HG02759 (cell line): ENCODE results near the gene CCNDBP1.
"Not testable (repeated sequence)": the region's sequence is repeated elsewhere in the genome, so short reads cannot be mapped to it uniquely, and the experiment has no call there.

Source experiments
- ATAC-seq: cut with Tn5 transposase; IDR thresholded peaks from one replicate; pipeline ENCODE4 v1.9.1; 2021; ENCODE audit warnings: mild to moderate bottlenecking, moderate library complexity; ENCODE audit not compliant: unreplicated experiment

The CCNDBP1 gene, protein sequence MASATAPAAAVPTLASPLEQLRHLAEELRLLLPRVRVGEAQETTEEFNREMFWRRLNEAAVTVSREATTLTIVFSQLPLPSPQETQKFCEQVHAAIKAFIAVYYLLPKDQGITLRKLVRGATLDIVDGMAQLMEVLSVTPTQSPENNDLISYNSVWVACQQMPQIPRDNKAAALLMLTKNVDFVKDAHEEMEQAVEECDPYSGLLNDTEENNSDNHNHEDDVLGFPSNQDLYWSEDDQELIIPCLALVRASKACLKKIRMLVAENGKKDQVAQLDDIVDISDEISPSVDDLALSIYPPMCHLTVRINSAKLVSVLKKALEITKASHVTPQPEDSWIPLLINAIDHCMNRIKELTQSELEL

DNA sequence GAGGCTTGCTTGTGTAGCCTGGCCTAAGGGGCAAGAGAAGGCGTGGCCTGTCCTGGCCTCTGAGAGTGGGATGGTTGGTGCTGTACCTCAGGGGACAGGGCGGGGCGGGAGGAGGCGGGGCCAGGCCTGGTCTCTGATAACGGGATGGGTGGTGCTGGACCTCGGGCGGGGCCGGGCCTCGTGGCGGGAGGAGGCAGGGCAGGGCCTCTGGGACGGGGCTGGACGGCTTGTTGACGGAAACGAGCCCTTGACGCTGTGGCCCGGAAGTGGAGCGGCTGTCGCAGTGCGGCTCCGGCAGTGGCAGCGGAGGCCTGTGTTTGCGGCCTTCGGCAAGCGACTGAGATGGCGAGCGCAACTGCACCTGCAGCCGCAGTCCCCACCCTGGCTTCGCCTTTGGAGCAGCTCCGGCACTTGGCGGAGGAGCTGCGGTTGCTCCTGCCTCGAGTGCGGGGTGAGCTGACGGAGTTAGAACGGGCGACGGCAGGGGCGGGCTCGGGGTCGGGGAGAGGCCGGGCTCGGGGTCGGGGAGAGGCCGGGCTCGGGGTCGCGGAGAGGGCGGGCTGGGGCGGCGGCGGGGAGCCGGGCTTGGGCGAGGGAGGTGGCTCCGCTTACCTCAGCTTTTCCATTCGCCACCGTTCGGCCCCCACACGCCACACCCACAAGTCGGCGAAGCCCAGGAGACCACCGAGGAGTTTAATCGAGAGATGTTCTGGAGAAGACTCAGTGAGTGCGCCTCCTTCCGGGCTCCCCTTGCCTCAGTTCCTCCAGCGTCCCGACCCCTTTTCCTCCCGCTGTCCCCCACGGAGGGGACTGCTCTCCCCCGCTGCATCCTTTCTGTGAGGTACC is at the start of gene CCNDBP1:
TSS of gene CCNDBP1 (plus strand) at position 247 of the 846 bp plus-strand sequence. CDS start at position 343, 96 bp downstream.
- ATAC-seq = peak; percentile 95

DNA sequence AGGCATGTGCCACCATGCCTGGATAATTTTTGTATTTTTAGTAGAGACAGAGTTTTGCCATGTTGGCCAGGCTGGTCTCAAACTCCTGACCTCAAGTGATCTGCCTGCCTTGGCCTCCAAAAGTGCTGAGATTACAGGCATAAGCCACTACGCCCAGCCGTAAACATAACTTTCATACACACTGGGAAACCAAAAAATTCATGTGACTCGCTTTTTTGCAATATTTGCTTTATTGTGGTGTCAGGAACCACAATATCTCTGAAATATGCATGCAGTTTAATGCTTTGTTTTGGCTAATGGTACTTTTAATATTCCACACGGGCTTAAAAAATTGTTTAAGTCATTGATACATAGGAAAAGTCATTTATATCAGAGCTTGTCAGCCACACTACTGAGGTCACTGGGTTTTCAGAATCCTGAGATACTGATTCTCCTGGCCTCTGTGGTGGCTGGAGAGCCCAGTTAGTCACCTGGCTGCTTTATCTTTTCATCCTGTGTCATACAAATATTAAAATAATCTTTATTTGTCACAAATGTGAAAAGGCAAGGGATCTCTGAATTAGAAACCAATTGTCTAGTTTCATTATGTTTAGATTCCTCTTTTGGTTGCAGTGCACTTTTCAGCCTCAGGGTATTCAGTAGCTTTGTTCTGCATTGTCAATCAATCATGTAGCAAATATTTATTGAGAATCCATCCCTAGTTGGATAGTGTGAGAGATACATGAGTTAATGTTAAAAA is 41.8 kb upstream of the CCNDBP1 start:
- ATAC-seq = no peak

DNA sequence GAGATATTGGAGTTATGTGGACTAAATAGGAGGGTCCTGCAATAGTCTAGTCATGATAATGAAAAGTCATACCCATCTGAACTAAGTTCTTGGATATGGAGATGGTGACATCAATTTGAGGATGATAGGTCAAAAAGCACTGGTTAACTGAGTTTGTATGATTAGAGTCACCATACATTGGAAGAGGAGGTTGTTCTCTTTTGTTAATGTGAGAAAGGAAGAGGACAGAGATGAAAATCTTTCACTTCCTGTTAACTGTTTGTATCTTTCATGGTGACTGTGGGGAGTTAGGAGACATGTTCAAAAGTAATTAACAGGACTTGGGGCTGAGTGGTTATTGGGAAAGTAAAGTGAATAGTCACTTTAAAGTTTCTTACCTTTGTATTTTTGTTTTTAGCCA is 40.7 kb upstream of the CCNDBP1 start:
- ATAC-seq = no peak

DNA sequence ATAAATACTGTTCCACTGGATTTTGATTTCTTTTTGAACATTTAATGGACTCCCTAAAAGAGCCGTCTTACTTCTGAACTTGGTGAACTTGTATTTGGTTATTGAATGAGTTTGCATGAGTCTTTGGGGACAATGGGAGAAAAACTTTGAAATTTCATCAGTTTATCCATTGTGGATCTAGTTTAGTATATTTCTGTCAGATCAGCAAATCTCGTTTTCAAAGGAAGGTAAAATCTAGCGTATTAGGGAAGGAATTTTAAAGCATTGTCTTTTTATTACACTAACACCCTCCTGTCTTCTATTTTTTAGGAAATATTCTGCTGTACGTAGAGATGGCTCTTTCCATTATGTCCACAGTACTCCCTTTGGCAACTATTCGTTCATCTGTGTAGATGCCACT is 39.0 kb upstream of the CCNDBP1 start:
- ATAC-seq = no peak

DNA sequence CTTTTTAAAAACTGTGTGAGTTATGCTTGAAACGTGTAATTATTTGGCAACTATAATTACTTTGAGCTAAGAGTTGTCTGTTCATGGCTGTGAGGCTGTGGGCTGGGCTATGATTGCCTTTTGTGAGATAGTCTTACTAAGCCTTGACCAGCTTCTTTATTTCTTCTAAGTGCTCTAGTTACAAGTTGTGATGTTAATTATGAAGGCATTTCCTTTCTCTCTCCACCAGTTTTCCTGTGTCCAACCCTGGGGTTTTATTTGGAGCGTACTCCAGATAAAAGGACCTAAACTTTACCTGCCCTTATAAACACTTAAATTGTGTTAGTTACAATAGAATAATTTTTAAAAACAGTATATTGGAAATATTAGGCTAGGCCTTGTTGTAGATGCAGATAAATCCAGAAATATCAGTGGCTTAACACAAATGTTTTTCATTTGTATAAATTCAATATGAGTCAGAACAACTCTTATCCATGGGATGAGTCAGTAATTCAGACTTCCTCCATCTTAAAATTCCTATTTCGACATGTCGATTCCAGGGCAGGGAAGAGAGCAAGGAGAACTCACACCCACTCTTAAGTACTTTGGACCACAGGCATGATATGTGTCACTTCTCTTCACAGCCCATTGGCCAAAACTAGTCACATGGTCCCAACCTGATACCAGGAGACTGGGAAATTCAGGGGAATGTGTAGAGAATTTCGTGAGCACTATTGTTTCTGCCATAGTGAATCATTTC is 34.8 kb upstream of the CCNDBP1 start:
- ATAC-seq = no peak

DNA sequence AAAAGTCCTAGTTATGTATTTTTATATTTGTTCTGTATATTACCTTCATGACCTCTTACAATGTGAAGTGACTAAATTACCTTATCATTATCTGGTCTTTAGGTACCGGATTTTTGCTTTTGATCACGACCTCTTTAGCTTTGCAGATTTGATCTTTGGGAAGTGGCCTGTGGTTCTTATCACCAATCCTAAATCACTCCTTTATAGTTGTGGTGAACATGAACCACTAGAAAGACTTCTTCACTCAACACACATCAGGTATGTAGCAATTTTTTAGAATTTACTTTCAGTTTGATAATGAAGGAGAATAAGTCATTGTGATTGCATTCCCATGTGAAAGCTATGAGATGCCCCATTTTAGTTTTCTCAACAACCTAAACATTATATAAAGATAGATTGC is 33.5 kb upstream of the CCNDBP1 start:
- ATAC-seq = no peak

DNA sequence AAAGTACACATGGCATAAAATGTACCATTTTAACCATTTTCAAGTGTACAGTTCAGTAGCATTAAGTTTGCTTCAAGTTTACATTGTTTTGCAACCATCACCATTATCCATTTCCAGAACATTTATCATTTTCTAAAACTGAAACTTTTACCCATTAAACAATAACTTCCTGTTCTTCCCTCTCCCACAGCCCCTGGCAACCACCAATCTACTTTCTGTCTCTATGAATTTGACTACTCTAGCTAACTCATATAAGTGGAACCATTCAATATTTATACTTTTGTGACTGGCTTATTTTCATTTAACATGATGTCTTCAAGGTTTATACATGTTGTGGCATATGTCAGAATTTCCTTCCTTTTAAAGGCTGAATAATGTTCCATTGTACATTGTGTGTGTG is 31.9 kb upstream of the CCNDBP1 start:
- ATAC-seq = no peak

DNA sequence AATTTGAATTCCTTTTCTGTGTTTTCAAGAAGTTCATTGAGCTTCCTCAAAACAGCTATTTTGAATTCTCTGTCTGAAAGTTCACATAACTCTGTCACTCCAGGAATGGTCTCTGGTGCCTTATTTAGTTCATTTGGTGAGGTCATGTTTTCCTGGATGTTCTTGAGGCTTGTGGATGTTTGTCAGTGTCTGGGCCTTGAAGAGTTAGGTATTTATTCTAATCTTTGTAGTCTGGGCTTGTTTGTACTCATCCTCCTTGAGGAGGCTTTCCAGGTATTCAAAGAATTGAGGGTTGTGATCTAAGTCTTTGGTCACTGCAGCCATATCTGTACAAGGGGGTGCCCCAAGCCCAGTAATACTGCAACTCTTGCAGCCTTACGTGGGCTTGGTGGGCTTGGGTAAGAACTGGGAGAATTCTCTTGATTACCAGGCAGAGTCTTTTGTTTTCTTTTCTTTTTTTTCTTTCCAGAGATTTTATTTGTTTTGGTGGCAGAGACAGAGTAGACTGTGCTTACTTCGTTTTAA is 19.3 kb upstream of the CCNDBP1 start:
- no peak for ATAC-seq

DNA sequence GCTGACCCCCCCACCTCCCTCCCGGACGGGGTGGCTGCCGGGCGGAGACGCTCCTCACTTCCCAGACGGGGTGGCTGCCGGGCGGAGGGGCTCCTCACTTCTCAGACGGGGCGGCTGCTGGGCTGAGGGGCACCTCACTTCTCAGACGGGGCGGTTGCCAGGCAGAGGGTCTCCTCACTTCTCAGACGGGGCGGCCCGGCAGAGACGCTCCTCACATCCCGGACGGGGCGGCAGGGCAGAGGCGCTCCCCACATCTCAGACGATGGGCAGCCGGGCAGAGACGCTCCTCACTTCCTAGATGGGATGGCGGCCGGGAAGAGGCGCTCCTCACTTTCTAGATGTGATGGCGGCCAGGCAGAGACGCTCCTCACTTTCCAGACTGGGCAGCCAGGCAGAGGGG is 17.9 kb upstream of the CCNDBP1 start:
- not testable (repeated sequence) for ATAC-seq

DNA sequence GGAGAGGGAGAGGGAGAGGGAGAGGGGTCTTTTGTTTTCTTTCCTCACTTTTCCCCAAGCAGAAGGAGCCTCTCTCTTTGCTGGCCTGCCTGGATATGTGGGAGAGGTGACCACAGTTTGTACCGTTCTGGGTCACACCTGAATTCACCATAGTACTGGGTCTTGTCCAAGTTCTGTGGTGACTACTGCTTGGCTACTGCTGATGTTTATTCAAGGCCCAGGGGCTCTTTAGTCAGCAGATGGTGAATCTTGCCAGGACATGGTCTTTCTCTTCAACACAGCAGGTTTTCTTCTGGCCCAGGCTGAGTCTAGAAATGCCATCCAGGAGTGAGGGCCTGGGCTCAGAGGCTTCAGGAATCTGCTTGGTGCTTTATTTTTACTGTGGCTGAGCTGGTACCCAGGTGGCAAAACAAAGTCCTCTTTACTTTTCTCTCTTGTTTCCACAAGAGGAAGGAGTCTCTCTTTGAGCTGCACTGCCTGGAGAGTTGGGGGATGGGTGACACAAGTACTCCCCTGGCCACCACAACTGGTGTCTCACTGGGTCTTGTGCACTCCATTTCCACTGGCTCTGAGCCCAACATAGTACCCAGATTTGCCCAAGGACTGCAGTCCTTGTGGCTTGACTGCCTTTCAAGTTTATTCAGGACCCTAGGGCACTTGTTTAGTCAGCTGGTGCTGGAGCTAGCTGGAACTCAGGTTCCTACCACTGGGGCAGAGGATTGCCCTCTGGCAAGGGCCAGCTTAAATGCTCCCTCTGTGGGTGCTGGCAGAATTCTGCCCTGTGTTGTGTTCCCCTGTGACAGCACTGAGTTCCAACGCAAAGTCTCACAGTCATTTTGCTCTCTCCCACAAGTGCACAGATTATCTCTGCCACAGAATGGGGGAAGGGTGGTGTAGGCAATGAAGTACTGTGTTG is 16.8 kb upstream of the CCNDBP1 start:
- ATAC-seq = no peak

DNA sequence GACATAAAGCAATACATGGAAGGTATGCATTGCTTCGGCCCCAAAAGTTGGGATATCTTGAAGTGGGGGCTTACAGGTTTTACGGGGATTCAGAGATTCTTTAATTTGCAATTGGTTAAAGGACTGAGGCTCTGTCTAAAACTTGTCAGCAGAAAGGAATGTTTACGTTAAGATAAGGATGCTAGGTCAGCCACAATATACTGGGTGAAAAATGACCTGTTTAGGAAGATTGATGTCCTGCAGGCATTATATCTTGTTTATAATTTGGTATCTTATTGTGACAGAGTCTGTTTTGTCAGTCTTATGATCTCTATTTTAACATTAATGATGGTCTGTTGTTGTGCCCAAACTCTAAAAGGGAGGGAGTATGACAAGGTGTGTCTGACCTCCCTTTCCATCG is 15.3 kb upstream of the CCNDBP1 start:
- no peak for ATAC-seq

DNA sequence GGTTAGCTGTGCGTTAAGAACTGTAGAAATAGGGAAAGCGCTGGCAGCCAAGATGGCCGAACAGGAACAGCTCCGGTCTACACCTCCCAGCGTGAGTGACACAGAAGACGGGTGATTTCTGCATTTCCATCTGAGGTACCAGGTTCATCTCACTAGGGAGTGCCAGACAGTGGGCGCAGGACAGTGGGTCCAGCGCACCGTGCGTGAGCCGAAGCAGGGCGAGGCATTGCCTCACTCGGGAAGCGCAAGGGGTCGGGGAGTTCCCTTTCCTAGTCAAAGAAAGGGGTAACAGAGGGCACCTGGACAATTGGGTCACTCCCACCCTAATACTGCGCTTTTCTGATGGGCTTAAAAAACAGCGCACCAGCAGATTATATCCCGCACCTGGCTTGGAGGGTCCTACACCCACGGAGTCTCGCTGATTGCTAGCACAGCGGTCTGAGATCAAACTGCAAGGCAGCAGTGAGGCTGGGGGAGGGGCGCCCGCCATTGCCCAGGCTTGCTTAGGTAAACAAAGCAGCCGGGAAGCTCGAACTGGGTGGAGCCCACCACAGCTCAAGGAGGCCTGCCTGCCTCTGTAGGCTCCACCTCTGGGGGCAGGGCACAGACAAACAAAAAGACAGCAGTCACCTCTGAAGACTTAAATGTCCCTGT is 9.4 kb upstream of the CCNDBP1 start:
- not testable (repeated sequence) for ATAC-seq

DNA sequence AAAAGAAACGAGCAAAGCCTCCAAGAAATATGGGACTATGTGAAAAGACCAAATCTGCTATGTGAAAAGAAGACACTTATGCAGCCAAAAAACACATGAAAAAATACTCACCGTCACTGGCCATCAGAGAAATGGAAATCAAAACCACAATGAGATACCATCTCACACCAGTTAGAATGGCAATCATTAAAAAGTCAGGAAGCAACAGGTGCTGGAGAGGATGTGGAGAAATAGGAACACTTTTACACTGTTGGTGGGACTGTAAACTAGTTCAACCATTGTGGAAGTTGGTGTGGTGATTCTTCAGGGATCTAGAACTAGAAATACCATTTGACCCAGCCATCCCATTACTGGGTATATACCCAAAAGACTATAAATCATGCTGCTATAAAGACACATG is 8.1 kb upstream of the CCNDBP1 start:
- ATAC-seq = not testable (repeated sequence)

DNA sequence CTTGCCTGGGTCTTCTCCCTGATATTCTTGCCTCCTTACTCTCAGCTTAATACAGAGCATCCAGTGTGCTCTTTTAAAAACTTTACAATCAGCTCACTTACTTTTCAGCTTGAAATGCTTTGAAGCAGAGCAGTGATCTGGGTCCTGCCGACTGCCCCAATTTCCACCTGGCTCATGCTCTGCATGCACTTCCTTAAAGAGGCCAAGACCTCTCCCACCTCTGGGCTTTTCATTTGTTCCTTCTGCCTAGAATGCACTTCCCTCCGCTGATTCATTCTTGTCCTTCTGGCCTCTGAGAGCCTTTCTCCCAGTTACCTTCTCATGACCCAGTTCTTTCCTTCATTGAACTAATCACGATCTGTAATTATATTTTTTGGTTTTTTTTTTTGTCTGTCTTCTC is 1.9 kb upstream of the CCNDBP1 start:
- no peak for ATAC-seq

DNA sequence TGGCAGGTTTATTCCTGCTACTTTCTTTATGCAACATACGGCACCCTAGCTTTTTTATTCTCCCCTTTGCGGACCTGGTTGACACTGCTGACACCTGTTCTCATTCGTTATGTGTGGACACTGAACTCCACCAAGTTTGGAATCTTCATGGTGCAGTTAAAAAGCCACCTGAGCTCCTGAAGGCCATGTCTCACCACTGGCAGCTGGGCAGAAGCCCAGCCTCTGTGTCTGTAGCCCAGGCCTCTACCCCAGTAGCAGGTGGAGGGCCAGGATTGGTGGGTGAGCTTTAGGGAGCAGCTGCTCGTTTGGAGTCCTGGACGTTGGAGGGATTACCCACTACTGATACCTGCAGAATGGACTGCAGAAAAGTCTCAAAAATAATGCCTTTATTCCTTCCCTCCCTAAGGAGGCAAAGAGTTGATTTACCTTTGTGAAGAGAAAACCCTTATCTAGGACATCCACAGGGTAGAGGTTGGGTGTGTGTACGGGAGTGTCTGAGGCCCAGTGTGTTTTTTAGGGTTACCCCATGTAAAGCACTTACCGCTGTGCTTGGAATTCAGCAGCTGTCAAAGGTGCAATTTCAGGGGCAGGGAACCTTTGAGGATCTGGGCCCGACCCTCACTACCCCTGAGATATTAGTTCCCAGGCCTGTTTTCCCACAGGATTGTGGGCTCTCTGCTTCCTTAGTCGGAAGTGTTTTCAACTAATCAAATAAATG is 637 bp upstream of the CCNDBP1 start:
- ATAC-seq = no peak

DNA sequence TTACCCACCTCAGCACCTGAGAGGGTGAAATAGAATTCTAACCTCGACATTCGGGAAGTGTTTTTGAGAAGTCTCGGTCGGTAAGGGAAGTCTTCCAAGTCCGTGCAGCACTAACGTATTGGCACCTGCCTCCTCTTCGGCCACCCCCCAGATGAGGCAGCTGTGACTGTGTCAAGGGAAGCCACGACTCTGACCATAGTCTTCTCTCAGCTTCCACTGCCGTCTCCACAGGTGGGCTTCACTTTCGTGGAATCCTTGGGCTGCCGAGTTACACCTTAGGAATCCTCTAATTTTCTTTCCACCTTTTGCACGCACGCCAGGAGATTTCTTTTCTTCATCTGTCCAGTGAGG is 775 bp downstream of the CCNDBP1 start:
- peak; percentile 13 for ATAC-seq

DNA sequence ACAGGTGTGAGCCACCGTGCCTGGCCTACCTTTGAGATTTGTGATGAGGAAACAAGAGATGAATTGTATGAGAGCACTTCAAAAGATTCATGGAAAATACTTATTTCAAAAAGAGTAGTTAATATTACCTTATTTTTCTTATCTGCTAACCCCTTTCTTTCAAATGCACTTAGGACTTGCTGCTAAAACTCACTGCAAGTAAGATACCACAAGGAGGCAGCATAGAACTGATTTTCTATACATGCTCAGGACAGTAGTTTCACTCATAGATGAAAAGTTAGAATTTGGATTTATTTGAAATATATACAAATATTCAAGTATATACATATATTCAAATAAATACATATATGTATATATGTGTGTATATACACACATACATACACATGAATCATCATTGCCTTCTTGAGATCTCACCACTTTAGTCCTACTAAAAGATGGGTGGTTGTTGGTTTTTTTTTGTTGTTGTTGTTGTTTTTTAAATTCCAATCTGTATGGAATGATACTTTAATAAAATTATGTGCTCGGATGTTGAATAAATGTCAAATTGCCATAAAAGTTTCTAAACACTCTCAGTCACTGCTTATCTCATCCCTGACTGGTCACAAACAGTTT is 2.4 kb downstream of the CCNDBP1 start:
- no peak for ATAC-seq

DNA sequence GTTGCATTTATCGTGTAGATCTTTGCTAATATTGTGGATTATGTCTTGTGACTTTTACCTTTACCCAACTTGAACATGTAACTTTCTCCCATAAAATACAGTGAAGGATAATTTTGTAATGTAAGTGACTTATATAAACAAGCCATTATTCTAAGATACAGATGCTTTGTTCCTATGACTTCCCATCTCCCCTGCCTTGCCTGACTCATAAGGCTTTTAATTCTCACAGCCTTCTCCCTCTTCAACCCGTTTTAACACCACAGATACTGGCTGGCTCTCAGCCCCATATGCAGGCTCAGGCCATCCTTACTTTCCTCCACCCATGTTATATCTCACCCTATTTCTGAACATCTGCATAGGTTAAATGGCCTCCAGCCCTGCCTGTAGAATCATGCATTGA is 4.1 kb downstream of the CCNDBP1 start:
- no peak for ATAC-seq
